ENCODE measurements around the gene TMUB2.
A peak's percentile ranks its signal among the peaks of the same experiment; 100 is the strongest.

TMUB2 gene

DNA sequence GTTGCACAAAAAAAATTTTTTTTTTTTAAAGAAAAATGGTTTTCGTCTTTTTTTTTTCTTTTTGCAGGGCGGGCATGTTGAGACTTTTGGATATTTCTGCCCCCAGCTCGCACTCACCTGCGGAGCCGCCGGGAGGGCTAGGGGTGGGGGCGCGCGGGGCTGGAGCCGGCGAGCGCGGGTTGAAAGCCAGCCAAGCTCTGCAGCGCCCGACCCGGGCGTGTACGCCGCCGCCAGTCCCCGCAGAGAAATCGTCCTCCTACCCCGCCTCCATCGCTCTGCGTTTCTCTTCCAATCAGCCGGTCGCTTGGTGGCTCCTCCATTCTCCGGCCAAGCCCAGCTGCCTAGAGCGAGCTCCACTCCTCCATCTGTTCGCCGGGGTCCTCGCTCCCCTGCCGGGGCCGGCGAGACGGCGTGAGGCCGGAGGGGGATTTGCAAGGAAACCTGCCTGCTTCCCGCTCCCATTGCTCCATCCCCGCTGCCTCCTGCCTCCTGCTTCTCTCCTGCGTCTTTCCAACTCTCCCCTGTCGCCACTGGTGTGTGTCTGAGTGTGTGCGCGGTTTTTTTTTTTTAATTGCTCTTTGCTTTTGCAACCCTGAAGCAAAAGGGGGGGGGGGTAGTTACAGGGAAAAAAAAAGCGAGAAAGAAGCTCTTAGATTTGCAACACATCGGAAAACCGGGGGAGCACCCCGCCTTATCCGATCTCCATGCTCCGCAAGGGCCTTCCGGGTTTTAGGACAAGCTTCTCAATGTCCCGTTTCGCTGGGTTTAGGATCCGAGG lies 34.5 kb downstream of the TMUB2 start (continued):
- TF ChIP-seq MYNN (tag by site-specific recombination; IDR thresholded peaks at IDR 0.05; ENCODE audit: borderline replicate concordance): no peak
- peak; percentile 85 for TF ChIP-seq GLIS1 (tag by site-specific recombination; IDR thresholded peaks at IDR 0.05)
- no peak for TF ChIP-seq ZNF280D (tag by site-specific recombination; IDR thresholded peaks at IDR 0.05)
- no peak for TF ChIP-seq ZNF530 (tag by site-specific recombination; IDR thresholded peaks at IDR 0.05; ENCODE audit: low read depth)
- no peak; the same call in 1 of the 2 replicates for TF ChIP-seq ZNF843 (tag by site-specific recombination; IDR thresholded peaks at IDR 0.05)
- TF ChIP-seq HIC1 (tag by site-specific recombination; IDR thresholded peaks at IDR 0.05): 0 out of 2 replicates have a peak, but pooled peaks have one; percentile 30
- TF ChIP-seq, protein P1, sequence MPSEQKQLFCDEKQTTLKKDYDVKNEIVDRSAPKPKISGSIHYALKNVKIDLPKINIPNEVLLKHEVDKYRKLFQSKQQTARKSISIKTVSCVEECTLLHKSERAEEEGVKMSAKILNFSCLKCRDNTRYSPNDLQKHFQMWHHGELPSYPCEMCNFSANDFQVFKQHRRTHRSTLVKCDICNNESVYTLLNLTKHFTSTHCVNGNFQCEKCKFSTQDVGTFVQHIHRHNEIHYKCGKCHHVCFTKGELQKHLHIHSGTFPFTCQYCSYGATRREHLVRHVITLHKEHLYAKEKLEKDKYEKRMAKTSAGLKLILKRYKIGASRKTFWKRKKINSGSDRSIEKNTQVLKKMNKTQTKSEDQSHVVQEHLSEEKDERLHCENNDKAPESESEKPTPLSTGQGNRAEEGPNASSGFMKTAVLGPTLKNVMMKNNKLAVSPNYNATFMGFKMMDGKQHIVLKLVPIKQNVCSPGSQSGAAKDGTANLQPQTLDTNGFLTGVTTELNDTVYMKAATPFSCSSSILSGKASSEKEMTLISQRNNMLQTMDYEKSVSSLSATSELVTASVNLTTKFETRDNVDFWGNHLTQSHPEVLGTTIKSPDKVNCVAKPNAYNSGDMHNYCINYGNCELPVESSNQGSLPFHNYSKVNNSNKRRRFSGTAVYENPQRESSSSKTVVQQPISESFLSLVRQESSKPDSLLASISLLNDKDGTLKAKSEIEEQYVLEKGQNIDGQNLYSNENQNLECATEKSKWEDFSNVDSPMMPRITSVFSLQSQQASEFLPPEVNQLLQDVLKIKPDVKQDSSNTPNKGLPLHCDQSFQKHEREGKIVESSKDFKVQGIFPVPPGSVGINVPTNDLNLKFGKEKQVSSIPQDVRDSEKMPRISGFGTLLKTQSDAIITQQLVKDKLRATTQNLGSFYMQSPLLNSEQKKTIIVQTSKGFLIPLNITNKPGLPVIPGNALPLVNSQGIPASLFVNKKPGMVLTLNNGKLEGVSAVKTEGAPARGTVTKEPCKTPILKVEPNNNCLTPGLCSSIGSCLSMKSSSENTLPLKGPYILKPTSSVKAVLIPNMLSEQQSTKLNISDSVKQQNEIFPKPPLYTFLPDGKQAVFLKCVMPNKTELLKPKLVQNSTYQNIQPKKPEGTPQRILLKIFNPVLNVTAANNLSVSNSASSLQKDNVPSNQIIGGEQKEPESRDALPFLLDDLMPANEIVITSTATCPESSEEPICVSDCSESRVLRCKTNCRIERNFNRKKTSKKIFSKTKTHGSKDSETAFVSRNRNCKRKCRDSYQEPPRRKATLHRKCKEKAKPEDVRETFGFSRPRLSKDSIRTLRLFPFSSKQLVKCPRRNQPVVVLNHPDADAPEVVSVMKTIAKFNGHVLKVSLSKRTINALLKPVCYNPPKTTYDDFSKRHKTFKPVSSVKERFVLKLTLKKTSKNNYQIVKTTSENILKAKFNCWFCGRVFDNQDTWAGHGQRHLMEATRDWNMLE (tag by site-specific recombination; conservative IDR thresholded peaks at IDR 0.05; ENCODE audit: low read depth): no peak
- peak; percentile 50 for TF ChIP-seq ZBTB17 (tag by site-specific recombination; IDR thresholded peaks at IDR 0.05)
- TF ChIP-seq, protein P2, sequence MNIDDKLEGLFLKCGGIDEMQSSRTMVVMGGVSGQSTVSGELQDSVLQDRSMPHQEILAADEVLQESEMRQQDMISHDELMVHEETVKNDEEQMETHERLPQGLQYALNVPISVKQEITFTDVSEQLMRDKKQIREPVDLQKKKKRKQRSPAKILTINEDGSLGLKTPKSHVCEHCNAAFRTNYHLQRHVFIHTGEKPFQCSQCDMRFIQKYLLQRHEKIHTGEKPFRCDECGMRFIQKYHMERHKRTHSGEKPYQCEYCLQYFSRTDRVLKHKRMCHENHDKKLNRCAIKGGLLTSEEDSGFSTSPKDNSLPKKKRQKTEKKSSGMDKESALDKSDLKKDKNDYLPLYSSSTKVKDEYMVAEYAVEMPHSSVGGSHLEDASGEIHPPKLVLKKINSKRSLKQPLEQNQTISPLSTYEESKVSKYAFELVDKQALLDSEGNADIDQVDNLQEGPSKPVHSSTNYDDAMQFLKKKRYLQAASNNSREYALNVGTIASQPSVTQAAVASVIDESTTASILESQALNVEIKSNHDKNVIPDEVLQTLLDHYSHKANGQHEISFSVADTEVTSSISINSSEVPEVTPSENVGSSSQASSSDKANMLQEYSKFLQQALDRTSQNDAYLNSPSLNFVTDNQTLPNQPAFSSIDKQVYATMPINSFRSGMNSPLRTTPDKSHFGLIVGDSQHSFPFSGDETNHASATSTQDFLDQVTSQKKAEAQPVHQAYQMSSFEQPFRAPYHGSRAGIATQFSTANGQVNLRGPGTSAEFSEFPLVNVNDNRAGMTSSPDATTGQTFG (tag by site-specific recombination; IDR thresholded peaks at IDR 0.05; ENCODE audit: borderline replicate concordance): no peak
- no peak for TF ChIP-seq ZNF175 (tag by site-specific recombination; IDR thresholded peaks at IDR 0.05)
- TF ChIP-seq ZNF664 (tag by site-specific recombination; IDR thresholded peaks at IDR 0.05): no peak
- no peak for TF ChIP-seq ZNF544 (tag by site-specific recombination; IDR thresholded peaks at IDR 0.05)
- no peak for TF ChIP-seq ZNF560 (tag by site-specific recombination; IDR thresholded peaks at IDR 0.05; ENCODE audit: borderline replicate concordance)
- TF ChIP-seq, protein P3, sequence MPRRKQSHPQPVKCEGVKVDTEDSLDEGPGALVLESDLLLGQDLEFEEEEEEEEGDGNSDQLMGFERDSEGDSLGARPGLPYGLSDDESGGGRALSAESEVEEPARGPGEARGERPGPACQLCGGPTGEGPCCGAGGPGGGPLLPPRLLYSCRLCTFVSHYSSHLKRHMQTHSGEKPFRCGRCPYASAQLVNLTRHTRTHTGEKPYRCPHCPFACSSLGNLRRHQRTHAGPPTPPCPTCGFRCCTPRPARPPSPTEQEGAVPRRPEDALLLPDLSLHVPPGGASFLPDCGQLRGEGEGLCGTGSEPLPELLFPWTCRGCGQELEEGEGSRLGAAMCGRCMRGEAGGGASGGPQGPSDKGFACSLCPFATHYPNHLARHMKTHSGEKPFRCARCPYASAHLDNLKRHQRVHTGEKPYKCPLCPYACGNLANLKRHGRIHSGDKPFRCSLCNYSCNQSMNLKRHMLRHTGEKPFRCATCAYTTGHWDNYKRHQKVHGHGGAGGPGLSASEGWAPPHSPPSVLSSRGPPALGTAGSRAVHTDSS (tag by site-specific recombination; IDR thresholded peaks at IDR 0.05): no peak
- no peak for TF ChIP-seq ZNF266 (tag by site-specific recombination; IDR thresholded peaks at IDR 0.05; ENCODE audit: low read depth)
- peak; percentile 73; the same call in 1 of the 2 replicates for TF ChIP-seq ZNF394 (tag by site-specific recombination; IDR thresholded peaks at IDR 0.05; ENCODE audit: borderline replicate concordance)
- TF ChIP-seq, protein P4, sequence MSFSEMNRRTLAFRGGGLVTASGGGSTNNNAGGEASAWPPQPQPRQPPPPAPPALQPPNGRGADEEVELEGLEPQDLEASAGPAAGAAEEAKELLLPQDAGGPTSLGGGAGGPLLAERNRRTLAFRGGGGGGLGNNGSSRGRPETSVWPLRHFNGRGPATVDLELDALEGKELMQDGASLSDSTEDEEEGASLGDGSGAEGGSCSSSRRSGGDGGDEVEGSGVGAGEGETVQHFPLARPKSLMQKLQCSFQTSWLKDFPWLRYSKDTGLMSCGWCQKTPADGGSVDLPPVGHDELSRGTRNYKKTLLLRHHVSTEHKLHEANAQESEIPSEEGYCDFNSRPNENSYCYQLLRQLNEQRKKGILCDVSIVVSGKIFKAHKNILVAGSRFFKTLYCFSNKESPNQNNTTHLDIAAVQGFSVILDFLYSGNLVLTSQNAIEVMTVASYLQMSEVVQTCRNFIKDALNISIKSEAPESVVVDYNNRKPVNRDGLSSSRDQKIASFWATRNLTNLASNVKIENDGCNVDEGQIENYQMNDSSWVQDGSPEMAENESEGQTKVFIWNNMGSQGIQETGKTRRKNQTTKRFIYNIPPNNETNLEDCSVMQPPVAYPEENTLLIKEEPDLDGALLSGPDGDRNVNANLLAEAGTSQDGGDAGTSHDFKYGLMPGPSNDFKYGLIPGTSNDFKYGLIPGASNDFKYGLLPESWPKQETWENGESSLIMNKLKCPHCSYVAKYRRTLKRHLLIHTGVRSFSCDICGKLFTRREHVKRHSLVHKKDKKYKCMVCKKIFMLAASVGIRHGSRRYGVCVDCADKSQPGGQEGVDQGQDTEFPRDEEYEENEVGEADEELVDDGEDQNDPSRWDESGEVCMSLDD (tag by site-specific recombination; IDR thresholded peaks at IDR 0.05): no peak; the same call in none of the 2 replicates
- TF ChIP-seq ZNF692 (tag by site-specific recombination; IDR thresholded peaks at IDR 0.05): no peak

All from HEK293 (cell line).